ENCODE data around the gene CMKLR1.

DNA sequence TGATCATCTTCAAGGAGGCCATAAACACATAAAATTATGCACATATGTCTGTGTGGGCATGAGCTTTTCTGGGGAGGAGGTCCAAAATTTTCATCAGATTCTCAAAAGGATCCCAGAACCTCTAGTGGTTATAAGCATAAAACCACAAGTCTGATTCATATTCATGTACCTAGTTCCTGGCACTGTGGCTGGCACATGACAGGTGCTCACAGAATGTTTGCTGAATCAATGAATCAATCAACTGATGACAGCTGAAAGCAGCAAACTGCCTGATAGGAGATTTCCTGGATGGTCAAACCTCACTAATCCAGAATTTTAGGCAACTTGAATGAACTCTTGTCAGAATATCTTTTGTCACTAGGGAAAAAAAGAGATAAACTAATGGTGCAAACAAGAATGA is 13.5 kb upstream of the CMKLR1 start:
- TF ChIP-seq, protein P1, sequence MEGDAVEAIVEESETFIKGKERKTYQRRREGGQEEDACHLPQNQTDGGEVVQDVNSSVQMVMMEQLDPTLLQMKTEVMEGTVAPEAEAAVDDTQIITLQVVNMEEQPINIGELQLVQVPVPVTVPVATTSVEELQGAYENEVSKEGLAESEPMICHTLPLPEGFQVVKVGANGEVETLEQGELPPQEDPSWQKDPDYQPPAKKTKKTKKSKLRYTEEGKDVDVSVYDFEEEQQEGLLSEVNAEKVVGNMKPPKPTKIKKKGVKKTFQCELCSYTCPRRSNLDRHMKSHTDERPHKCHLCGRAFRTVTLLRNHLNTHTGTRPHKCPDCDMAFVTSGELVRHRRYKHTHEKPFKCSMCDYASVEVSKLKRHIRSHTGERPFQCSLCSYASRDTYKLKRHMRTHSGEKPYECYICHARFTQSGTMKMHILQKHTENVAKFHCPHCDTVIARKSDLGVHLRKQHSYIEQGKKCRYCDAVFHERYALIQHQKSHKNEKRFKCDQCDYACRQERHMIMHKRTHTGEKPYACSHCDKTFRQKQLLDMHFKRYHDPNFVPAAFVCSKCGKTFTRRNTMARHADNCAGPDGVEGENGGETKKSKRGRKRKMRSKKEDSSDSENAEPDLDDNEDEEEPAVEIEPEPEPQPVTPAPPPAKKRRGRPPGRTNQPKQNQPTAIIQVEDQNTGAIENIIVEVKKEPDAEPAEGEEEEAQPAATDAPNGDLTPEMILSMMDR (IDR thresholded peaks at IDR 0.05) = no peak
- no peak for TF ChIP-seq EZH2 (IDR thresholded peaks at IDR 0.05)

Measured in neural progenitor cell (in vitro differentiated cells).